Ovary (tissue), 3 donors: ENCODE results near the gene C2orf68.

ENCODE experiments used
- EP300 ChIP-seq: sonication (generic); formaldehyde crosslinking; IDR thresholded peaks from one replicate; pipeline ENCODE4 v1.6.1; 2017; ENCODE audit warnings: antibody characterized with exemption
- POLR2A ChIP-seq: fragments of 450-650 bp; IDR thresholded peaks from one replicate; pipeline ENCODE4 v1.6.1; 2017; ENCODE audit warnings: antibody characterized with exemption, mild to moderate bottlenecking, moderate library complexity
- TF ChIP-seq, protein P1 (sequence below), 3 donors: fragments of 450-650 bp in 2 of 3; fragments of 200-600 bp in 1 of 3; IDR thresholded peaks; one replicate each; pipeline versions ENCODE4 v1.5.1 to v1.8.0; 2016 to 2022; ENCODE audit warnings: antibody characterized with exemption in 3 of 3, mild to moderate bottlenecking in 1 of 3
- donor health status: DM: no; HTN: no; CAD: no.

- TF ChIP-seq, protein P1, sequence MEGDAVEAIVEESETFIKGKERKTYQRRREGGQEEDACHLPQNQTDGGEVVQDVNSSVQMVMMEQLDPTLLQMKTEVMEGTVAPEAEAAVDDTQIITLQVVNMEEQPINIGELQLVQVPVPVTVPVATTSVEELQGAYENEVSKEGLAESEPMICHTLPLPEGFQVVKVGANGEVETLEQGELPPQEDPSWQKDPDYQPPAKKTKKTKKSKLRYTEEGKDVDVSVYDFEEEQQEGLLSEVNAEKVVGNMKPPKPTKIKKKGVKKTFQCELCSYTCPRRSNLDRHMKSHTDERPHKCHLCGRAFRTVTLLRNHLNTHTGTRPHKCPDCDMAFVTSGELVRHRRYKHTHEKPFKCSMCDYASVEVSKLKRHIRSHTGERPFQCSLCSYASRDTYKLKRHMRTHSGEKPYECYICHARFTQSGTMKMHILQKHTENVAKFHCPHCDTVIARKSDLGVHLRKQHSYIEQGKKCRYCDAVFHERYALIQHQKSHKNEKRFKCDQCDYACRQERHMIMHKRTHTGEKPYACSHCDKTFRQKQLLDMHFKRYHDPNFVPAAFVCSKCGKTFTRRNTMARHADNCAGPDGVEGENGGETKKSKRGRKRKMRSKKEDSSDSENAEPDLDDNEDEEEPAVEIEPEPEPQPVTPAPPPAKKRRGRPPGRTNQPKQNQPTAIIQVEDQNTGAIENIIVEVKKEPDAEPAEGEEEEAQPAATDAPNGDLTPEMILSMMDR (IDR thresholded peaks at IDR 0.05) = no peak
- no peak for TF ChIP-seq POLR2A
- TF ChIP-seq EP300 = no peak
These were observed 23.8 kb upstream of the C2orf68 start for GRCh38 chr2:85635636-85636035.
